MCF 10A (cell line): ENCODE data around the gene SLC9A3. TPM values are rescaled to one million over a fixed set of nuclear protein-coding genes. Genes with fewer than 3 reads are reported as not detected.

ENCODE experiments used
- BruUV-seq: library from RNA; stranded (reverse); fragments of 400-500 nt; replicated peaks from 2 replicates; lab custom pipeline; 2021; lab: Mats Ljungman, UMichigan
- CTCF ChIA-PET: fragments of 300-600 bp; sonication (Branson Sonifier 250); formaldehyde crosslinking; extraction: SDS; loops from one replicate; lab custom pipeline; 2021; ENCODE audit warnings: antibody characterized with exemption, inconsistent platforms; lab: Yijun Ruan, JAX
- POLR2A ChIA-PET: fragments of 300-600, 350-650 bp; sonication (Branson Sonifier 250); formaldehyde crosslinking; extraction: SDS; loops from one replicate; lab custom pipeline; 2020; ENCODE audit warnings: antibody characterized with exemption, inconsistent platforms; lab: Yijun Ruan, JAX
- DNase-seq: peaks from one replicate; pipeline ENCODE4 v3.0.0-alpha.2; 2018; ENCODE audit not compliant: unreplicated experiment
- H3K27ac Mint-ChIP-seq: one replicate; pipeline ENCODE4 v1.8.0; 2022; ENCODE audit warnings: mild to moderate bottlenecking, low read depth, mixed read lengths; ENCODE audit not compliant: unreplicated experiment
- H3K27me3 Mint-ChIP-seq: one replicate; pipeline ENCODE4 v1.8.0; 2022; ENCODE audit warnings: mixed read lengths; ENCODE audit not compliant: insufficient read depth, unreplicated experiment
- H3K36me3 Mint-ChIP-seq: one replicate; pipeline ENCODE4 v1.8.0; 2022; ENCODE audit warnings: mild to moderate bottlenecking, moderate library complexity, mixed read lengths; ENCODE audit not compliant: insufficient read depth, unreplicated experiment
- H3K4me1 Mint-ChIP-seq: one replicate; pipeline ENCODE4 v1.8.0; 2022; ENCODE audit warnings: mixed read lengths; ENCODE audit not compliant: insufficient read depth, unreplicated experiment
- H3K4me3 Mint-ChIP-seq: one replicate; pipeline ENCODE4 v1.8.0; 2022; ENCODE audit warnings: mild to moderate bottlenecking, moderate library complexity, mixed read lengths; ENCODE audit not compliant: unreplicated experiment
- H3K9me3 Mint-ChIP-seq: one replicate; pipeline ENCODE4 v1.8.0; 2022; ENCODE audit warnings: mixed read lengths; ENCODE audit not compliant: unreplicated experiment
- intact Hi-C: fragments of 100-400 bp; cut with micrococcal nuclease; formaldehyde crosslinking; loops from 2 replicates; pipeline ENCODE4 v1.14.1; 2022
- total RNA-seq: library from RNA; stranded (reverse); gene quantifications from 2 replicates; pipeline ENCODE4 v1.2.3, GENCODE V29; 2022
- TF ChIP-seq, protein P1 (sequence below): fragments of 200-600 bp; IDR thresholded peaks from one replicate; pipeline ENCODE4 v1.8.0; 2022; ENCODE audit warnings: antibody characterized with exemption, mild to moderate bottlenecking; ENCODE audit not compliant: unreplicated experiment

SLC9A3 gene
- total RNA-seq, 1 experiment from 2014 or later = 1.0 TPM

DNA sequence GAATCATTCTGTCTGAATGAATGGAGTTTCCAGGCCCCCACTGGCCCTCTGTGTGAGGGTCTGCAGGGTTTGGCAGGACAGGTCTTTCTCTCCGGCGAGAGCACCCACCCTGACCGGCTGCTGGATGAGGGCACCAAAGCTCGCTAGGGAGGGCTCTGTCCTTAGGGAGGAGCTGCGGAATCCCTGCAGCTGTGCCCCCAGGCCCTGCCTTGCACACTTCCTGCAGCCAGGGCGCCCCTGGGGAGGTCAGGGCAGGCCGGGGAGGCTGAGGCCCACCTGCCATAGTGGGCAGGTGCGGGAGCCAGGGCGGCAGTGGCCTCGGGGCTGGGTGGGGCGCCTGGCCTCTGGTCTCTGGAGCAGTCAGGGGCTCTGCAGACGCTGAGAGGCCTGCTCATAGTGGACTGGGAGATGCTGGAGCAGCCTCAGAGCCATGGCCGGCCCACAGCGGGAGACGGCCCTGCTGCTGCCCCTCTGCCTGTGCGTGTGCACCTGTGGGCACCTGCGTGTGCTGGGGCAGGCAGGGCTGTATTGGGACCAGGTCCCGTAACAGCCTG is 45.2 kb downstream of the SLC9A3 start:
- H3K4me3 Mint-ChIP-seq = no peak overlapping the region
- POLR2A ChIA-PET = no interaction called here
- intact Hi-C loops = loop anchor here (10.0 kb wide), 1 partner anchor 436 kb away; no protein-coding TSS in a partner anchor
- peaks cover 2% of the 10 kb centered on the region for H3K4me1 Mint-ChIP-seq
- no peaks in the 10 kb centered on the region for H3K9me3 Mint-ChIP-seq
- peaks cover 14% of the 10 kb centered on the region for H3K27me3 Mint-ChIP-seq
- CTCF ChIA-PET = no interaction called here
- BruUV-seq = no TSS peak
- H3K36me3 Mint-ChIP-seq = peaks cover 11% of the 10 kb centered on the region
- DNase-seq = no peak
- H3K27ac Mint-ChIP-seq = no peak overlapping the region
- TF ChIP-seq, protein P1, sequence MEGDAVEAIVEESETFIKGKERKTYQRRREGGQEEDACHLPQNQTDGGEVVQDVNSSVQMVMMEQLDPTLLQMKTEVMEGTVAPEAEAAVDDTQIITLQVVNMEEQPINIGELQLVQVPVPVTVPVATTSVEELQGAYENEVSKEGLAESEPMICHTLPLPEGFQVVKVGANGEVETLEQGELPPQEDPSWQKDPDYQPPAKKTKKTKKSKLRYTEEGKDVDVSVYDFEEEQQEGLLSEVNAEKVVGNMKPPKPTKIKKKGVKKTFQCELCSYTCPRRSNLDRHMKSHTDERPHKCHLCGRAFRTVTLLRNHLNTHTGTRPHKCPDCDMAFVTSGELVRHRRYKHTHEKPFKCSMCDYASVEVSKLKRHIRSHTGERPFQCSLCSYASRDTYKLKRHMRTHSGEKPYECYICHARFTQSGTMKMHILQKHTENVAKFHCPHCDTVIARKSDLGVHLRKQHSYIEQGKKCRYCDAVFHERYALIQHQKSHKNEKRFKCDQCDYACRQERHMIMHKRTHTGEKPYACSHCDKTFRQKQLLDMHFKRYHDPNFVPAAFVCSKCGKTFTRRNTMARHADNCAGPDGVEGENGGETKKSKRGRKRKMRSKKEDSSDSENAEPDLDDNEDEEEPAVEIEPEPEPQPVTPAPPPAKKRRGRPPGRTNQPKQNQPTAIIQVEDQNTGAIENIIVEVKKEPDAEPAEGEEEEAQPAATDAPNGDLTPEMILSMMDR = no peak

- H3K27ac Mint-ChIP-seq = no peak overlapping the region
- H3K4me3 Mint-ChIP-seq = no peak overlapping the region
- H3K4me1 Mint-ChIP-seq = peaks cover 6% of the 10 kb centered on the region
- CTCF ChIA-PET = no interaction called here
- DNase-seq = no peak
- POLR2A ChIA-PET = no interaction called here
- intact Hi-C loops = loop anchor here (10.0 kb wide), 1 partner anchor 436 kb away; no protein-coding TSS in a partner anchor
- peaks cover 11% of the 10 kb centered on the region for H3K36me3 Mint-ChIP-seq
- H3K9me3 Mint-ChIP-seq = no peaks in the 10 kb centered on the region
- H3K27me3 Mint-ChIP-seq = peaks cover 14% of the 10 kb centered on the region
- BruUV-seq = no TSS peak
- TF ChIP-seq, protein P1 = no peak
Observed at GRCh38 chr5:478369-478981, 45.8 kb downstream of the SLC9A3 start.

DNA sequence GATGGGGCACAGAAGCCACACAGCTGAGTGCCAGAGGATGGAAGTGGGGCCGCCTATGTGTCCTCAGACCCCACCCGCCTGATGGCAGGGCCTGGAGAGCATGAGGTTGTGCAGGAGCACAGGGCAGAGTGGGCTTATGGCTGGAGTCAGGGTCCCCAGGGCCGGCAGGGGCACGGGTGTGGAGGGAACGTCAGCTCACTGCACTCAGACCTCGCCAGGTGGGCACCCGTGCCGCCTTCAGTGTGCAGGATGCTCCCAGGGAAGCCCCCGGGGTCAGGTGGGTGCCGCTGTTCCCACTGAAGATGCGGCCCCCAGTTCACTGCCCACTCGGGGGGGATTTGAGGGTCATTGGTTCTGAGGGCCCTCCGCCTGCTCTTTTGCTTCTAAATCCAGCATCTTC is 46.4 kb downstream of the SLC9A3 start:
- Mint-ChIP-seq H3K4me1 (peaks cover 6% of the 10 kb centered on the region), H3K36me3 (peaks cover 11% of the 10 kb centered on the region), H3K9me3 (no peaks in the 10 kb centered on the region), H3K27ac (no peak overlapping the region), H3K27me3 (peaks cover 14% of the 10 kb centered on the region), H3K4me3 (no peak overlapping the region)
- intact Hi-C loops = loop anchor here (10.0 kb wide), 1 partner anchor 437 kb away; no protein-coding TSS in a partner anchor
- ChIA-PET POLR2A (no interaction called here), CTCF (no interaction called here)
- TF ChIP-seq, protein P1 = no peak
- DNase-seq = no peak
- BruUV-seq = no TSS peak

- H3K27me3 Mint-ChIP-seq = peaks cover 14% of the 10 kb centered on the region
- BruUV-seq = no TSS peak
- H3K9me3 Mint-ChIP-seq = no peaks in the 10 kb centered on the region
- TF ChIP-seq, protein P1 = no peak
- H3K4me3 Mint-ChIP-seq = no peak overlapping the region
- peaks cover 11% of the 10 kb centered on the region for H3K36me3 Mint-ChIP-seq
- no peak for DNase-seq
- CTCF ChIA-PET = interaction anchor here (0.6 to 0.7 kb wide), 3 partner anchors 19 to 866 kb away, joined by 3 to 4 read pairs (median 3); no protein-coding TSS in a partner anchor
- H3K4me1 Mint-ChIP-seq = peaks cover 6% of the 10 kb centered on the region
- no peak overlapping the region for H3K27ac Mint-ChIP-seq
- intact Hi-C loops = loop anchor here (10.0 kb wide), 1 partner anchor 438 kb away; no protein-coding TSS in a partner anchor
- POLR2A ChIA-PET = interaction anchor here (0.6 kb wide), 1 partner anchor 16 kb away, joined by 3 read pairs; no protein-coding TSS in a partner anchor
Observed at GRCh38 chr5:477247-477646, 47.0 kb downstream of the SLC9A3 start.
